T-helper 2 cell (primary cell): ENCODE results near the gene PLD5.
A peak's percentile ranks its signal among the peaks of the same experiment; 100 is the strongest.
"Not testable (repeated sequence)": the region's sequence is repeated elsewhere in the genome, so short reads cannot be mapped to it uniquely, and the experiment has no call there.

Experiments used
- DNase-seq, 5 experiments: peaks; one replicate each; pipeline versions ENCODE4 v3.0.0 to v3.0.0-alpha.2; 2012 to 2022

Gene PLD5

GRCh38 chr1:242416657-242417056 lies 107.8 kb downstream of the PLD5 start:
- DNase-seq: no peak

GRCh38 chr1:242412921-242413320 lies 111.6 kb downstream of the PLD5 start:
- no peak for DNase-seq

- no peak for DNase-seq
Observed at GRCh38 chr1:242411901-242412300, 112.6 kb downstream of the PLD5 start.

GRCh38 chr1:242405947-242406346 lies 118.5 kb downstream of the PLD5 start:
- DNase-seq: no peak

GRCh38 chr1:242404296-242404695 lies 120.2 kb downstream of the PLD5 start:
- DNase-seq: no peak

- DNase-seq: no peak
Observed at GRCh38 chr1:242402956-242403355, 121.5 kb downstream of the PLD5 start.

GRCh38 chr1:242401937-242402336 lies 122.6 kb downstream of the PLD5 start:
- DNase-seq: no peak

GRCh38 chr1:242398351-242398750 lies 126.1 kb downstream of the PLD5 start:
- DNase-seq: no peak

- no peak for DNase-seq
Observed at GRCh38 chr1:242391896-242392295, 132.6 kb downstream of the PLD5 start.

GRCh38 chr1:242376121-242376520 lies 148.4 kb downstream of the PLD5 start:
- not testable (repeated sequence) for DNase-seq

GRCh38 chr1:242350446-242350845 lies 174.1 kb downstream of the PLD5 start:
- DNase-seq: not testable (repeated sequence)

GRCh38 chr1:242349636-242350035 lies 174.9 kb downstream of the PLD5 start:
- DNase-seq: no peak

- DNase-seq: peak in 1 of 5 experiments; percentile 5
Observed at GRCh38 chr1:242330865-242331264, 193.6 kb downstream of the PLD5 start.

- DNase-seq: not testable (repeated sequence)
Observed at GRCh38 chr1:242327381-242327780, 197.1 kb downstream of the PLD5 start.

GRCh38 chr1:242321981-242322380 lies 202.5 kb downstream of the PLD5 start:
- DNase-seq: not testable (repeated sequence)

- DNase-seq: no peak
Observed at GRCh38 chr1:242318140-242318539, 206.4 kb downstream of the PLD5 start.

- DNase-seq: not testable (repeated sequence)
Observed at GRCh38 chr1:242314865-242315264, 209.6 kb downstream of the PLD5 start.

- DNase-seq: not testable (repeated sequence)
Observed at GRCh38 chr1:242314085-242314649, 210.3 kb downstream of the PLD5 start.

- DNase-seq: not testable (repeated sequence)
Observed at GRCh38 chr1:242308681-242309080, 215.8 kb downstream of the PLD5 start.

- not testable (repeated sequence) for DNase-seq
Observed at GRCh38 chr1:242293781-242294180, 230.7 kb downstream of the PLD5 start.

- not testable (repeated sequence) for DNase-seq
Observed at GRCh38 chr1:242288067-242288466, 236.4 kb downstream of the PLD5 start.

GRCh38 chr1:242282758-242283485 lies 241.6 kb downstream of the PLD5 start:
- not testable (repeated sequence) for DNase-seq

- DNase-seq: not testable (repeated sequence)
Observed at GRCh38 chr1:242278406-242278805, 246.1 kb downstream of the PLD5 start.

- not testable (repeated sequence) for DNase-seq
Observed at GRCh38 chr1:242276769-242277168, 247.7 kb downstream of the PLD5 start.
